Hepatic stellate cell (primary cell): ENCODE data around the gene FOXO4.

ENCODE experiments used
- DNase-seq: peaks from one replicate; pipeline ENCODE4 v3.0.0; 2011; ENCODE audit warnings: low spot score

Gene FOXO4

DNA sequence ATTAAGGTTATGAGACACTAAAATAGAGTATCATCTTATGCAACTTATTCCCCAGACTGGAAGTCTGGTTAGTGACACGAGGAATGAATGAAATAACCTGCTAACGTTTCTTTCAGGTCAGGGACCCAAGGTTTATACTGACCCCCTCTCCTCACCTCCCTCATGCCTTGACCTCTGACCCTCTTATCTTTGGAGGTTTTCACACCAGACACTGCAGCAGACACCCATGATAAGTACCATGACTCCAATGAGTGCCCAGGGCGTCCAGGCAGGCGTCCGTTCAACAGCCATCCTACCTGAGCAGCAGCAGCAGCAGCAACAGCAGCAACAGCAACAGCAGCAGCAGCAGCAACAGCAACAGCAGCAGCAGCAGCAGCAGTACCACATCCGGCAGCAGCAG, 44.8 kb downstream of the FOXO4 start:
- no peak for DNase-seq

- no peak for DNase-seq
These were observed 47.9 kb downstream of the FOXO4 start for GRCh38 chrX:71143508-71143907.

DNA sequence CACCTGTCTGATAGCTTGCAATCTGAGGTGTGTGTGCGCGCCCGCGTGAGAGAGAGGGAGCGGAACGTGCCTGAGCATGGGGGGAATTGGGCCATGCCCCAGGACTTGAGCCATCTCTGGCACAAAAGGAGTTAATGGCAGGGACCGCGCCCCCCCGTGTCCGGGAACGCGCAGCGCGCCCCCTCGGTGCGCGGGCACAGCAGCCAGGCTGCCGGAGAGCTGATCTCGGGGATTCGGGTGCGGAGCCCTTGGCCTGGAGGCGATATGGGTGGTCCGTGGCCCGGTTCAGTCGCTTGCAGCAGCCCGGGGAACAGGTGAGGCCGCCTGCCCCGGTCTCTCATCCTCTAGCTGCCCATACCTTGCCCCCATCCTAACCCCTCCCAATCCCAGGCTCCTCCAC, 49.0 kb downstream of the FOXO4 start, which contains the start of gene NLGN3:
Gene NLGN3 (plus strand): TSS at position 191 of the 400 bp plus-strand sequence. CDS start 2,909 bp downstream, outside the sequence.
- no peak for DNase-seq

DNA sequence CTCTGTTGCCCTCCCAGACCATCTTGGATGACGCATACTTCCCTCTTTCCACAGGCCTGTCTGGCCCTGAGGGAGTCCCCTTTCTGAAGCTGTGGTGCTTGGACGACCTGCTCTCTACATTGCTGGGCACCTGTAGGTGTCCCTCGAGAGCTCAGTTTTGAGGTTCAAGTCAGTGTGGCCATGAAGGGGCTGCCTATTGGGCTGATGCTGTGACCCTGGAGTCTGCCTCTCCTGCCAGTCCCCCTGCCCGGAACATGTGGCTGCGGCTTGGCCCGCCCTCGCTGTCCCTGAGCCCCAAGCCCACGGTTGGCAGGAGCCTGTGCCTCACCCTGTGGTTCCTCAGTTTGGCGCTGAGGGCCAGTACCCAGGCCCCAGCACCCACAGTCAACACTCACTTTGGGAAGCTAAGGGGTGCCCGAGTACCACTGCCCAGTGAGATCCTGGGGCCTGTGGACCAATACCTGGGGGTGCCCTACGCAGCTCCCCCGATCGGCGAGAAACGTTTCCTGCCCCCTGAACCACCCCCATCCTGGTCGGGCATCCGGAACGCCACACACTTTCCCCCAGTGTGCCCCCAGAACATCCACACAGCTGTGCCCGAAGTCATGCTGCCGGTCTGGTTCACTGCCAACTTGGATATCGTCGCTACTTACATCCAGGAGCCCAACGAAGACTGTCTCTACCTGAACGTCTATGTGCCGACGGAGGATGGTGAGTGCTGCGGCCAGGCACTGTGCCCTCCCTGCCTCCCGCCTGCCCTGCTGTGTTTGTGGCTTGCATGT, 52.0 kb downstream of the FOXO4 start:
- DNase-seq, result no peak

GRCh38 chrX:71148278-71148663, 52.6 kb downstream of the FOXO4 start:
- DNase-seq, result no peak

DNA sequence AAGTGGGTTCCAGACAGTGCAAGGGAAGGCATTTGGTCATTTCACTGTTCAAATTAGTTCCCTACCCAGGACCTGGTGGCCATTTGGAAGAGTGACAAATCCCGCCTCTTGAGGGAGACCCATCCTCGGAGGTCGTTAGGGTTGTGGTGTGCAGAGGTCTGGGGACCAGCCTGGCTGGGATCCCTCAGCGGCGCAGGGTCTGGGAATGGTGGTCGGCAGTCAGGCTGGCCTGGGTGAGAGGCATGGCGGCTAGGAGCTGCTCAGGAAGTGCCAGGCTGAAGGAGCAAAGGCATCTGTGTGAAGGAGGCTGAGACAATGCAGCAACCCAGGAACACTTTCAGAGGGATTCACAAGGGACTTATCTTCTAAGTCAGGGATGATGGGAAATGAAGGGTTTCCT, 55.7 kb downstream of the FOXO4 start:
- DNase-seq, result no peak
